HEK293T (cell line): Measurements from ENCODE around the gene NBL1.

ENCODE experiments used
- ARNT ChIP-seq: fragments of 450-650 bp; IDR thresholded peaks from 2 replicates; pipeline ENCODE4 v1.6.1; 2017; ENCODE audit warnings: mild to moderate bottlenecking
- BHLHE40 ChIP-seq: fragments of 450-650 bp; IDR thresholded peaks from 2 replicates; pipeline ENCODE4 v1.6.1; 2016; ENCODE audit warnings: mild to moderate bottlenecking, moderate library complexity, borderline replicate concordance
- ELF4 ChIP-seq: fragments of 450-650 bp; IDR thresholded peaks from 2 replicates; pipeline ENCODE4 v1.6.1; 2017; ENCODE audit warnings: antibody characterized with exemption
- LEF1 ChIP-seq: fragments of 450-650 bp; IDR thresholded peaks from 2 replicates; pipeline ENCODE4 v1.6.1; 2017; ENCODE audit warnings: mild to moderate bottlenecking, borderline replicate concordance
- SP1 ChIP-seq: fragments of 450-650 bp; IDR thresholded peaks from 2 replicates; pipeline ENCODE4 v1.6.1; 2017
- TARDBP ChIP-seq: fragments of 450-650 bp; IDR thresholded peaks from 2 replicates; pipeline ENCODE4 v1.6.1; 2016
- ZNF384 ChIP-seq: fragments of 450-650 bp; IDR thresholded peaks from 2 replicates; pipeline ENCODE4 v1.6.1; 2016

DNA sequence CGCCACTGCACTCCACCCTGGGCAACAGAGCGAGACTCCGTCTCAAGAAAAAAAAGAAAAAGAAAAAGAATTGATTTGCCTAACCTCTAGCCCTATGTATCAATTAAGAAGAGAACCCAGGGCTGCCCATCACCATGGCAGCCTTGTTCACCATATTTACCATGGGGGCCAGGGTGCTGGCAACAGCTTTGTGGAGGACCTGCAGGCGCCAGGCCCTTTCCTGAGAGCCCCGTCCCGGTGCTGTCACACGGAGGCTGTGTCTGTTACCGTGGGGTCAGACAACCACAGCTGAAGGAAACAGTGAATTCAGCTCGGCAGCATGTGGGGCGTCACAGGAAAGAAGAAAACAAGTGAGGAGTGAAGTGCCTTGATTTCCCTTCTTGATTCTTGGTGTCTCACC, 6.5 kb upstream of the NBL1 start:
- TF ChIP-seq ELF4 (no peak), ARNT (no peak), SP1 (no peak), BHLHE40 (no peak), TARDBP (no peak), ZNF384 (no peak), LEF1 (no peak)
